BJ (cell line): ENCODE measurements around the gene MINDY3. TPM values are rescaled to one million over a fixed set of nuclear protein-coding genes. Genes with fewer than 3 reads are reported as not detected.

Experiments used
- CTCF ChIA-PET: fragments of 350-600 bp; formaldehyde crosslinking; extraction: SDS; loops from one replicate; lab custom pipeline; 2021; ENCODE audit warnings: antibody characterized with exemption, inconsistent platforms; lab: Yijun Ruan, JAX
- POLR2A ChIA-PET: fragments of 300-600 bp; sonication (Branson Sonifier 250); formaldehyde crosslinking; extraction: SDS; loops from one replicate; lab custom pipeline; 2021; ENCODE audit warnings: antibody characterized with exemption; lab: Charles Lee
- DNase-seq: peaks from one replicate; pipeline ENCODE4 v3.0.0-alpha.2; 2011; ENCODE audit warnings: low read depth
- H3K27me3 ChIP-seq: 2 replicates; pipeline ENCODE4 v1.6.0; 2011; ENCODE audit warnings: low read length; ENCODE audit not compliant: control insufficient read depth, insufficient read depth
- H3K36me3 ChIP-seq: 2 replicates; pipeline ENCODE4 v1.5.1; 2011; ENCODE audit warnings: low read length; ENCODE audit not compliant: control insufficient read depth, insufficient read depth
- H3K4me3 ChIP-seq: 2 replicates; pipeline ENCODE4 v1.5.1; 2011; ENCODE audit warnings: low read depth, mild to moderate bottlenecking, control low read depth, low read length
- polyA plus RNA-seq: library from polyadenylated mRNA; depleted of rRNA; stranded (reverse); fragments of >200 nt; gene quantifications from 2 replicates; pipeline ENCODE4 v1.2.3, GENCODE V29; 2011
- TF ChIP-seq, protein P1 (sequence below): IDR thresholded peaks from 2 replicates; pipeline ENCODE4 v1.5.1; 2011; ENCODE audit warnings: low read depth, mild to moderate bottlenecking, control low read depth, inconsistent platforms, low read length, moderate library complexity; ENCODE audit not compliant: insufficient read depth

Gene MINDY3
- polyA plus RNA-seq, 1 experiment = 11.9 TPM

DNA sequence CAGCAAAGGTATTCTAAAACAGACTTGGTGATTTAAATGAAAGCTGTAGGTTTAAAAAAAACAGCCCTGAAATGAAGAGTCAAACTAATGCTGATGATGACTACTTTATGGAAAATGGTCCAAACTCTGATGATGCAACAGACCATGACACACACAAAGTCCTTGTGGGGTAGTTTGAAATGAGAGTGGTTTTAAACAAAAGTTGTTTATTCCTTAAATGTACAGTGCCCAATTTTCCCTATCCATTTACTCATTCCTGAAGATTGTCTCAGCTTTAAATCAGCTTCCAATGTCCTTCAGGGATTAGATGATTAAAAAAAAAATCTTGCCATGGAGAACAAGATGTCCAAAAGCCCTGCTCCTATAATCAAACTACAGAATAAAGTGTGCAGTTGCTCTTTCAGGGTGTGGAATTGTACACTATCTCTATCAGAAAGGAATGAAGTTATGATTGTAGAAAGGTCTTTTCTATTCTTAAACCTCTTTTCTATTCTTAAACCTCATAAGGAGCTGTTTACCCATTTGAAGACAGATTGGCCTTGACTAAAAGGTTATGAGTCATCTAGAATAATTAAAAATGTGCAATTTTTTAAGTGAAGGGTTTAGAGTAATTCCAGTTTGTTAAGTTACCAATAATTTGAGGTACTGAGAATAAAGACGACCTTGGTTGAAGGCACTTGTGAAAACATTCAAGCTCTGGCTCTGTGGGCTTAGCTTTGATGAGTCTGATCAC, 70.3 kb downstream of the MINDY3 start:
- Histone ChIP-seq H3K27me3 (no peaks in the 10 kb centered on the region), H3K4me3 (no peak overlapping the region), H3K36me3 (peaks cover 5% of the 10 kb centered on the region)
- POLR2A ChIA-PET = interaction anchor here (0.6 kb wide), 1 partner anchor 14 kb away, joined by 3 read pairs; no protein-coding TSS in a partner anchor
- DNase-seq = peak; percentile 75
- CTCF ChIA-PET = interaction anchor here (0.7 kb wide), 1 partner anchor 13 kb away, joined by 3 read pairs; no protein-coding TSS in a partner anchor
- TF ChIP-seq, protein P1, sequence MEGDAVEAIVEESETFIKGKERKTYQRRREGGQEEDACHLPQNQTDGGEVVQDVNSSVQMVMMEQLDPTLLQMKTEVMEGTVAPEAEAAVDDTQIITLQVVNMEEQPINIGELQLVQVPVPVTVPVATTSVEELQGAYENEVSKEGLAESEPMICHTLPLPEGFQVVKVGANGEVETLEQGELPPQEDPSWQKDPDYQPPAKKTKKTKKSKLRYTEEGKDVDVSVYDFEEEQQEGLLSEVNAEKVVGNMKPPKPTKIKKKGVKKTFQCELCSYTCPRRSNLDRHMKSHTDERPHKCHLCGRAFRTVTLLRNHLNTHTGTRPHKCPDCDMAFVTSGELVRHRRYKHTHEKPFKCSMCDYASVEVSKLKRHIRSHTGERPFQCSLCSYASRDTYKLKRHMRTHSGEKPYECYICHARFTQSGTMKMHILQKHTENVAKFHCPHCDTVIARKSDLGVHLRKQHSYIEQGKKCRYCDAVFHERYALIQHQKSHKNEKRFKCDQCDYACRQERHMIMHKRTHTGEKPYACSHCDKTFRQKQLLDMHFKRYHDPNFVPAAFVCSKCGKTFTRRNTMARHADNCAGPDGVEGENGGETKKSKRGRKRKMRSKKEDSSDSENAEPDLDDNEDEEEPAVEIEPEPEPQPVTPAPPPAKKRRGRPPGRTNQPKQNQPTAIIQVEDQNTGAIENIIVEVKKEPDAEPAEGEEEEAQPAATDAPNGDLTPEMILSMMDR = no peak

DNA sequence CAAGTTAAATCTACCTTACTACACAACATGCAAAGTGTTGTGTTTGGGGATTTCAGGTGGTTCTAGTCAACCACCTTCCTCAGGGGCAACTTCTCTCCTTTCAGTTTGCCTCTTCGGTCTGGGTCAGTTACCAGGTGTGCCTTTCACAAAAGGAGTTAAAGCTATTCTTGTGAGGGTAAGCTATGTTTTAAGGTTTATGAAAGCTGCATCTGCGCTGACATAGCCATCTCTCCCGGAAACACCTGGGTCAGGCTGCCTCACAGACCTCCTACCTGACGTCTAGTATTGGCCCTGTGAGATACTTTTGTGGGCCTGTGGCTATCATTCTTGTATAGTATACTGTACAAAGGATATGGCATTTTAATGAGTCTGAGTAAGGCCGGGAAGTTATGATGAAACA, 72.9 kb downstream of the MINDY3 start:
- no peak for DNase-seq
- CTCF ChIA-PET = no interaction called here
- TF ChIP-seq, protein P1 = no peak
- Histone ChIP-seq H3K4me3 (no peak overlapping the region), H3K36me3 (peaks cover 6% of the 10 kb centered on the region), H3K27me3 (no peaks in the 10 kb centered on the region)
- POLR2A ChIA-PET = no interaction called here

- TF ChIP-seq, protein P1 = no peak
- Histone ChIP-seq H3K27me3 (no peaks in the 10 kb centered on the region), H3K36me3 (peaks cover 6% of the 10 kb centered on the region), H3K4me3 (no peak overlapping the region)
- no peak for DNase-seq
- ChIA-PET POLR2A (no interaction called here), CTCF (interaction anchor here (0.7 kb wide), 1 partner anchor 54 kb away, joined by 3 read pairs; no protein-coding TSS in a partner anchor)
Observed at GRCh38 chr10:15784662-15785300, 75.5 kb downstream of the MINDY3 start.

DNA sequence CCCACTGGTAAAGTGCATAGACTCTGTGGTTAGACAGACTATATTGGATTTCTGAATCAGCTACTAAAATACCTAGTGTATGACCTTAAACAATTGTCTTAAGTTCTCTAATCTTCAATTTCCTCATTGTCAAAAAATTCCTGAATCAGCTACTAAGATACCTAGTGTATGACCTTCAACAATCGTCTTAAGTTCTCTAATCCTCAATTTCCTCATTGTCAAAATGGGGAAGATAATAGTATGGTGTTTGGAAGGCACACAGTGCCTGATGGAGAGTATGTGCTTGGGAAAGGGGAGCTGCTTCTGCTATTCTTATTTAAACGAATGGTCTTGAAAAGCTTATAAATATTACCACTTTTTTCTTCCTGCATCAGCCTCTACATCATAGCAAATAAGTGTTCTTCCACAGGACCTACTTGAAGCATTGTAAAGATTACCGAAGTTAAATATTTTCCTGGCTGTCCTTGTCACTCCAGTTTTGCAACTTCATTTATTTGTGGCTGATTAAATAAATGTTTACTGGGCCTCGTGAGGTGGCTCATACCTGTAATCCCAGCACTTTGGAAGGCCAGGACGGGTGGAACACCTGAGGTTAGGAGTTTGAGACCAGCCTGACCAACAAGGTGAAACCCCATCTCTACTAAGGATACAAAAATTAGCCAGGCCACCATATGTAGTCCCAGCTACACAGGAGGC, 76.2 kb downstream of the MINDY3 start:
- no peak for DNase-seq
- TF ChIP-seq, protein P1 = no peak
- Histone ChIP-seq H3K4me3 (no peak overlapping the region), H3K27me3 (no peaks in the 10 kb centered on the region), H3K36me3 (peaks cover 6% of the 10 kb centered on the region)
- ChIA-PET CTCF (interaction anchor here (0.7 kb wide), 1 partner anchor 54 kb away, joined by 3 read pairs; no protein-coding TSS in a partner anchor), POLR2A (no interaction called here)

DNA sequence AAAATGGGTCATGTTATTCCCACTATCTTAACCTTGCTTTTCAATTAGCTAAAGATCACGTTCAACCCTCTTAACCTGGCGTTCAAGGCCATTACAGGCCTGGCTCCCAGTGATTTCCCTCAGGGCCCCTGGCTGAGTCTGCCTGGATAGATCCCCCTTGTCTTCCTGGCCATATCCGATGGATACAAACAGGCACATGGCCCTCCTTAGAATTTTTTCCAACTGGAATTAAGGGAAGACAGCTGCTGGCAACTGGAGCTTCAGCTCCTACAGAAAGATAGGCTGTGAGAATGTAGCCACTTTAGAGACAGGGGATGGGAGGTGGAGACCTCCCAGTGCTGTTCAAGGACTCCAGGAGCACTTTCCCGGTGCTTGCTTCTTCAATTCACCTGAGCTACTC, 77.5 kb downstream of the MINDY3 start:
- Histone ChIP-seq H3K36me3 (peaks cover 7% of the 10 kb centered on the region), H3K27me3 (no peaks in the 10 kb centered on the region), H3K4me3 (no peak overlapping the region)
- POLR2A ChIA-PET = no interaction called here
- no peak for DNase-seq
- CTCF ChIA-PET = no interaction called here
- TF ChIP-seq, protein P1 = no peak
